Endothelial cell of umbilical vein (primary cell): ENCODE results near the gene VSX1. TPM values are rescaled to one million over a fixed set of nuclear protein-coding genes. Genes with fewer than 3 reads are reported as not detected.

Experiments used
- BruUV-seq: library from RNA; stranded (reverse); fragments of 400-500 nt; replicated peaks from 2 replicates; lab custom pipeline; 2021; lab: Mats Ljungman, UMichigan
- CTCF ChIA-PET: fragments of 300-600, 350-600 bp; sonication (Branson Sonifier 250); formaldehyde crosslinking; loops from one replicate; lab custom pipeline; 2021; ENCODE audit warnings: antibody characterized with exemption, inconsistent platforms; lab: Charles Lee
- POLR2A ChIA-PET: fragments of 300-600, 350-600 bp; sonication (Branson Sonifier 250); formaldehyde crosslinking; loops from one replicate; lab custom pipeline; 2021; ENCODE audit warnings: antibody characterized with exemption, inconsistent platforms; lab: Charles Lee
- DNase-seq: peaks from one replicate; pipeline ENCODE4 v3.0.0-alpha.2; 2011; ENCODE audit warnings: low read depth, low spot score
- FAIRE-seq: peaks from 2 replicates; lab custom pipeline; 2011; peaks lifted over from hg19 to GRCh38; lab: Jason Lieb, UNC
- H2AFZ ChIP-seq: 2 replicates; pipeline ENCODE4 v1.6.0; 2012; ENCODE audit warnings: low read depth, low read length, control low read depth, inconsistent platforms
- H3K27ac ChIP-seq: 2 replicates; pipeline ENCODE4 v1.5.1; 2011; ENCODE audit warnings: low read depth, mild to moderate bottlenecking, control low read depth, low read length, moderate library complexity; ENCODE audit not compliant: insufficient read depth
- H3K27me3 ChIP-seq, 2 experiments: 2 replicates each; pipeline versions ENCODE4 v1.6.0 to v1.6.1; 2011; ENCODE audit warnings: low read length in 2 of 2, mixed read lengths in 1 of 2; ENCODE audit not compliant: control insufficient read depth in 2 of 2, insufficient read depth in 2 of 2
- H3K36me3 ChIP-seq, 2 experiments: 2 replicates in 1 of 2; 3 replicates in 1 of 2; pipeline ENCODE4 v1.5.1; 2011; ENCODE audit warnings: low read length in 2 of 2, mild to moderate bottlenecking in 1 of 2, moderate library complexity in 1 of 2; ENCODE audit not compliant: control insufficient read depth in 2 of 2, insufficient read depth in 2 of 2; ENCODE audit errors: extremely low read depth in 1 of 2
- H3K4me1 ChIP-seq: 3 replicates; pipeline ENCODE4 v1.5.1; 2011; ENCODE audit warnings: mild to moderate bottlenecking, low read length; ENCODE audit not compliant: control insufficient read depth, insufficient read depth; ENCODE audit errors: extremely low read depth
- H3K4me2 ChIP-seq: 2 replicates; pipeline ENCODE4 v1.6.1; 2011; ENCODE audit warnings: low read length, control low read depth, mixed read lengths; ENCODE audit not compliant: insufficient read depth
- H3K4me3 ChIP-seq, 3 experiments: fragments of 200-600 bp in 1 of 3; sonication (generic), shearing (Covaris generic) in 1 of 3; replicated peaks in 1 of 3; 2 replicates each; pipeline ENCODE4 v1.5.1; 2011 to 2016; ENCODE audit warnings: control low read depth in 3 of 3, low read length in 3 of 3, mild to moderate bottlenecking in 2 of 3, inconsistent platforms in 1 of 3, low read depth in 1 of 3, moderate library complexity in 1 of 3; ENCODE audit not compliant: insufficient read depth in 1 of 3
- H3K79me2 ChIP-seq: 2 replicates; pipeline ENCODE4 v1.6.0; 2012; ENCODE audit warnings: low read length, inconsistent platforms; ENCODE audit not compliant: control insufficient read depth, insufficient read depth
- H3K9ac ChIP-seq: replicated peaks from 2 replicates; pipeline ENCODE3; 2011; ENCODE audit warnings: low read length, control low read depth; ENCODE audit not compliant: insufficient read depth; ENCODE audit errors: extremely low read depth
- H3K9me1 ChIP-seq: replicated peaks from 3 replicates; pipeline ENCODE4 v1.6.0; 2011; ENCODE audit warnings: mild to moderate bottlenecking, low read length; ENCODE audit not compliant: control insufficient read depth, insufficient read depth; ENCODE audit errors: extremely low read depth
- H3K9me3 ChIP-seq: replicated peaks from 2 replicates; pipeline ENCODE4 v1.5.1; 2012; ENCODE audit warnings: low read length, inconsistent platforms; ENCODE audit not compliant: control insufficient read depth, insufficient read depth
- H4K20me1 ChIP-seq: replicated peaks from 2 replicates; pipeline ENCODE3; 2011; ENCODE audit warnings: mild to moderate bottlenecking, low read length; ENCODE audit not compliant: control insufficient read depth, insufficient read depth; ENCODE audit errors: extremely low read depth
- EZH2 ChIP-seq: IDR thresholded peaks from 2 replicates; pipeline ENCODE4 v1.6.1; 2012; ENCODE audit warnings: borderline replicate concordance, low read depth, mild to moderate bottlenecking, moderate library complexity, low read length, inconsistent platforms; ENCODE audit not compliant: severe bottlenecking
- FOS ChIP-seq: IDR thresholded peaks from 2 replicates; pipeline ENCODE4 v1.6.1; 2011; ENCODE audit warnings: mild to moderate bottlenecking, low read length, moderate library complexity, borderline replicate concordance; ENCODE audit not compliant: insufficient read depth
- GATA2 ChIP-seq: IDR thresholded peaks from 2 replicates; pipeline ENCODE4 v1.7.0; 2011; ENCODE audit warnings: low read depth, mild to moderate bottlenecking, moderate library complexity, mixed read lengths, low read length; ENCODE audit not compliant: insufficient read length, insufficient read depth
- JUN ChIP-seq: IDR thresholded peaks from 2 replicates; pipeline ENCODE4 v1.6.1; 2011; ENCODE audit warnings: borderline replicate concordance, low read depth; ENCODE audit not compliant: insufficient read length, insufficient read depth
- MYC ChIP-seq: IDR thresholded peaks from one replicate; pipeline ENCODE4 v1.6.1; 2011; ENCODE audit warnings: mild to moderate bottlenecking, low read depth, low read length
- POLR2A ChIP-seq: IDR thresholded peaks from 2 replicates; pipeline ENCODE4 v1.6.1; 2012; ENCODE audit warnings: low read depth, mild to moderate bottlenecking, control low read depth, low read length
- POLR2AphosphoS5 ChIP-seq: IDR thresholded peaks from 2 replicates; pipeline ENCODE4 v1.6.1; 2012; ENCODE audit warnings: low read depth, mild to moderate bottlenecking, control low read depth, low read length, moderate library complexity; ENCODE audit not compliant: insufficient read depth
- dilution Hi-C: fragments of 300-500 bp; cut with MboI; formaldehyde crosslinking; loops from one replicate; pipeline ENCODE4 v1.15.0; 2019; ENCODE audit warnings: low sequenced_read_pairs; ENCODE audit not compliant: extremely low pct_ligation_motif_present
- intact Hi-C: fragments of 100-400 bp; cut with micrococcal nuclease; formaldehyde crosslinking; loops from one replicate; pipeline ENCODE4 v1.10.0; 2022
- polyA plus RNA-seq, 4 experiments: library from polyadenylated mRNA; depleted of rRNA in 3 of 4; stranded (reverse) in 3 of 4; unstranded in 1 of 4; fragments of >200 nt; gene quantifications; 2 replicates each; pipeline versions ENCODE4 v1.2.1 to v1.2.3, GENCODE V29; 2011 to 2012; ENCODE audit warnings: missing spikeins in 1 of 4
- total RNA-seq: library from RNA; stranded (reverse); gene quantifications from 2 replicates; pipeline ENCODE4 v1.2.3, GENCODE V29; 2021
- TF ChIP-seq, protein P1 (sequence below), 2 donors: IDR thresholded peaks; 1 replicate in 1 of 2; 2 replicates in 1 of 2; pipeline ENCODE4 v1.5.1; 2011; ENCODE audit warnings: low read length in 2 of 2, mild to moderate bottlenecking in 2 of 2, moderate library complexity in 2 of 2, control low read depth in 1 of 2, inconsistent platforms in 1 of 2, low read depth in 1 of 2; ENCODE audit not compliant: insufficient read depth in 1 of 2; ENCODE audit errors: extremely low read depth in 1 of 2
- TF ChIP-seq, protein P2 (sequence below): IDR thresholded peaks from 2 replicates; pipeline ENCODE4 v1.6.1; 2011; ENCODE audit not compliant: insufficient read depth, insufficient read length

Gene VSX1
- total and polyA plus RNA-seq, 2 donors (not counting 3 experiments of a cell fraction or from before 2014, with no cell fraction given), result not detected

DNA sequence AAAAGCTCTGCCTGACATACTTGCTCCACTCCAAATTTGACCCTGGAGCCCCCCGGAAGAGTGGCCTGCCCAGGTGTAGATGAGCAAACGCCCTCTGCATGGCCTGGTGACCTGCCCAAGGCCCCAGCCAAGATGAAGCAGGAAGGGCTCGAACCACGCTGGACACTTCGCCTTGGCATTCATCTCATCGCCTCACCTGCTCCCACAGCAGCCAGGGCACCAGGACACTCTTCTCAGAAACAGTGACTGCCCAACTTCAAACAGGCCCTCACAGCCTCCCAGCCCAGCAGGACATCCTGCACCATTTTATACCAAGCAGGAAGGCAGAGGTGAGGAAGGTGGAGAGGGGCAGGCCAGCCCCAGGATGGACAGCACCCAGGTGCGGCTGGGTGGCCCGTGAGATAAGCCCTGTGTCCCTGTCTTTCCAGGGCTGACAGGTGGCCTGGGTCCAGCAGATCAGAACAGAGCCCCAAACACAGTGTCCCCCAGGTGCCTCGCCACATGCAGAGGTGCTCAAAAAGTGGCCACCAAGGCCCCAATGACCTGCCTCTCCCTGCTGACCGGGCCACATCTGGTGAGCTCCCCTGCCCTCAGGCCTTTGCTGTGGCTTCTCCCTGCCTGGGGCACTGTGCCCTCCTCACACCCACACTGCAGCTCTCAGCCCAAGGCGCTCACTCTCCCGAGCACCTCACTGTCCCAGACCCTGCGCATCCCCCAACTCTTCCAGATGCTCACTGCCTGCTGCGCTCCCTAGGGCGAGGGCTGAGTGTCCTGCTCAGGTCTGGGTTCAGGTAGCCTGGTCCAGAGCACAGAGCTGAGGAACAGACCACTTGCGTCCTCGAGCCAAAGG lies 31.2 kb downstream of the VSX1 start:
- CTCF ChIA-PET, result no interaction called here
- H3K27ac ChIP-seq, result no peak overlapping the region
- no peak overlapping the region for H3K4me2 ChIP-seq
- FAIRE-seq (no peak), DNase-seq (no peak)
- no peaks in the 10 kb centered on the region for H3K9me3 ChIP-seq
- no peaks in the 10 kb centered on the region for H3K4me1 ChIP-seq
- H3K36me3 ChIP-seq, result no peaks in the 10 kb centered on the region
- H2AFZ ChIP-seq, result no peak overlapping the region
- H3K79me2 ChIP-seq, result no peaks in the 10 kb centered on the region
- dilution Hi-C loops, result no loop called here
- H3K27me3 ChIP-seq, result peaks cover 0 to 2% of the 10 kb centered on the region in 2 experiments
- H3K9ac ChIP-seq, result no peak overlapping the region
- no peak for TF ChIP-seq POLR2A
- no peak for TF ChIP-seq POLR2AphosphoS5
- TF ChIP-seq, protein P1, sequence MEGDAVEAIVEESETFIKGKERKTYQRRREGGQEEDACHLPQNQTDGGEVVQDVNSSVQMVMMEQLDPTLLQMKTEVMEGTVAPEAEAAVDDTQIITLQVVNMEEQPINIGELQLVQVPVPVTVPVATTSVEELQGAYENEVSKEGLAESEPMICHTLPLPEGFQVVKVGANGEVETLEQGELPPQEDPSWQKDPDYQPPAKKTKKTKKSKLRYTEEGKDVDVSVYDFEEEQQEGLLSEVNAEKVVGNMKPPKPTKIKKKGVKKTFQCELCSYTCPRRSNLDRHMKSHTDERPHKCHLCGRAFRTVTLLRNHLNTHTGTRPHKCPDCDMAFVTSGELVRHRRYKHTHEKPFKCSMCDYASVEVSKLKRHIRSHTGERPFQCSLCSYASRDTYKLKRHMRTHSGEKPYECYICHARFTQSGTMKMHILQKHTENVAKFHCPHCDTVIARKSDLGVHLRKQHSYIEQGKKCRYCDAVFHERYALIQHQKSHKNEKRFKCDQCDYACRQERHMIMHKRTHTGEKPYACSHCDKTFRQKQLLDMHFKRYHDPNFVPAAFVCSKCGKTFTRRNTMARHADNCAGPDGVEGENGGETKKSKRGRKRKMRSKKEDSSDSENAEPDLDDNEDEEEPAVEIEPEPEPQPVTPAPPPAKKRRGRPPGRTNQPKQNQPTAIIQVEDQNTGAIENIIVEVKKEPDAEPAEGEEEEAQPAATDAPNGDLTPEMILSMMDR (IDR thresholded peaks at IDR 0.05; ENCODE audit: extremely low read depth in 1 of 2, insufficient read depth in 1 of 2, low read depth in 1 of 2, low read length in 2 of 2), result no peak
- no peak for TF ChIP-seq GATA2
- TF ChIP-seq, protein P2, sequence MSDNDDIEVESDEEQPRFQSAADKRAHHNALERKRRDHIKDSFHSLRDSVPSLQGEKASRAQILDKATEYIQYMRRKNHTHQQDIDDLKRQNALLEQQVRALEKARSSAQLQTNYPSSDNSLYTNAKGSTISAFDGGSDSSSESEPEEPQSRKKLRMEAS, result no peak
- TF ChIP-seq JUN, result no peak
- TF ChIP-seq EZH2, result no peak
- no peak for TF ChIP-seq MYC
- no peak for TF ChIP-seq FOS
- POLR2A ChIA-PET, result no interaction called here
- no TSS peak for BruUV-seq
- H3K9me1 ChIP-seq, result no peaks in the 10 kb centered on the region
- H4K20me1 ChIP-seq, result no peaks in the 10 kb centered on the region
- intact Hi-C loops, result no loop called here
- H3K4me3 ChIP-seq, result no peak overlapping the region
